IgD-negative memory B cell (primary cell): ENCODE results near the gene BCL2L1. TPM values are rescaled to one million over a fixed set of nuclear protein-coding genes. Genes with fewer than 3 reads are reported as not detected.
A peak's percentile ranks its signal among the peaks of the same experiment; 100 is the strongest.
"Not testable (repeated sequence)": the region's sequence is repeated elsewhere in the genome, so short reads cannot be mapped to it uniquely, and the experiment has no call there.

Experiments
- H3K27ac Mint-ChIP-seq, 3 donors: one replicate each; pipeline ENCODE4 v1.8.0; 2020 to 2022; ENCODE audit warnings: mild to moderate bottlenecking in 3 of 3, mixed read lengths in 3 of 3, moderate library complexity in 1 of 3
- H3K27me3 Mint-ChIP-seq: one replicate; pipeline ENCODE4 v1.8.0; 2021; ENCODE audit warnings: mixed read lengths
- H3K36me3 Mint-ChIP-seq: one replicate; pipeline ENCODE4 v1.8.0; 2020; ENCODE audit warnings: mild to moderate bottlenecking, mixed read lengths
- H3K4me1 Mint-ChIP-seq, 3 donors: one replicate each; pipeline ENCODE4 v1.8.0; 2020 to 2022; ENCODE audit warnings: mixed read lengths in 3 of 3, mild to moderate bottlenecking in 1 of 3
- H3K4me3 Mint-ChIP-seq, 4 donors: one replicate each; pipeline ENCODE4 v1.8.0; 2020 to 2022; ENCODE audit warnings: mild to moderate bottlenecking in 4 of 4, mixed read lengths in 4 of 4, moderate library complexity in 3 of 4
- H3K9me3 Mint-ChIP-seq, 3 donors: one replicate each; pipeline ENCODE4 v1.8.0; 2020 to 2021; ENCODE audit warnings: mixed read lengths in 3 of 3, mild to moderate bottlenecking in 1 of 3
- polyA plus RNA-seq: library from polyadenylated mRNA; unstranded; fragments of 300-500 nt; fragmentation: Illumina TruSeq; gene quantifications from one replicate; pipeline ENCODE4 v1.2.3, GENCODE V29; 2021

The BCL2L1 gene
- polyA plus RNA-seq = 9.8 TPM

GRCh38 chr20:31722257-31723068 lies at the start of gene BCL2L1:
Gene BCL2L1 (minus strand): TSS chr20:31722868. CDS start chr20:31722218, 650 bp downstream.
- Mint-ChIP-seq H3K4me3 (peak within 1 kb of the TSS; percentile 71 to 98 (median 92)), H3K4me1 (peaks cover 42 to 48% (median 44%) of the 10 kb centered on the region in 3 donors), H3K36me3 (peaks cover 5% of the 10 kb centered on the region), H3K27ac (peak within 1 kb of the TSS; percentile 46 to 97 (median 63)), H3K9me3 (no peaks in the 10 kb centered on the region), H3K27me3 (no peaks in the 10 kb centered on the region)

GRCh38 chr20:31770243-31770642 lies 47.6 kb upstream of the BCL2L1 start:
- Mint-ChIP-seq H3K4me1 (peaks cover 0 to 5% (median 0%) of the 10 kb centered on the region in 3 donors), H3K36me3 (no peaks in the 10 kb centered on the region), H3K9me3 (no peaks in the 10 kb centered on the region), H3K27me3 (no peaks in the 10 kb centered on the region), H3K27ac (no peak overlapping the region), H3K4me3 (no peak overlapping the region)

- Mint-ChIP-seq H3K4me3 (no peak overlapping the region), H3K4me1 (peaks cover 0 to 5% (median 0%) of the 10 kb centered on the region in 3 donors), H3K9me3 (no peaks in the 10 kb centered on the region), H3K36me3 (no peaks in the 10 kb centered on the region), H3K27me3 (no peaks in the 10 kb centered on the region), H3K27ac (no peak overlapping the region)
These were observed 47.0 kb upstream of the BCL2L1 start for GRCh38 chr20:31769681-31770080.

DNA sequence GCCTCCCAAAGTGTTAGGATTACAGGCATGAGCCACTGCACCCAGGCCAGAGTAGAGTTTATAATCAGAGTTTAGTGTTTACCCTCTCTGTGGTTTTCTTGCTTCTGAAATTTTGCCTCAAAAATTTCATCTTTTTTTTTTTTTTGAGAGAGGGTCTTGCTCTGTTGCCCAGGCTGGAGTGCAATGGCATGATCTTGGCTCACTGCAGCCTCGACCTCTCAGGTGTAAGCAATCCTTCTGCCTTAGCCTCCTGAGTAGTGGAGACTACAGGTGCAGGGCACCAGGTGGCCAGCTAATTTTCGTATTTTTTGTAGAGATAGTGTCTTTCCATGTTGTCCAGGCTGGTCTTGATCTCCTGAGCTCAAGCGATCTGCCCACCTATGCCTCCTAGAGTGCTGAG lies 45.1 kb upstream of the BCL2L1 start:
- no peak overlapping the region for H3K27ac Mint-ChIP-seq
- H3K27me3 Mint-ChIP-seq = no peaks in the 10 kb centered on the region
- no peak overlapping the region for H3K4me3 Mint-ChIP-seq
- no peaks in the 10 kb centered on the region for H3K9me3 Mint-ChIP-seq
- no peaks in the 10 kb centered on the region for H3K36me3 Mint-ChIP-seq
- peaks cover 0 to 5% (median 0%) of the 10 kb centered on the region in 3 donors for H3K4me1 Mint-ChIP-seq

DNA sequence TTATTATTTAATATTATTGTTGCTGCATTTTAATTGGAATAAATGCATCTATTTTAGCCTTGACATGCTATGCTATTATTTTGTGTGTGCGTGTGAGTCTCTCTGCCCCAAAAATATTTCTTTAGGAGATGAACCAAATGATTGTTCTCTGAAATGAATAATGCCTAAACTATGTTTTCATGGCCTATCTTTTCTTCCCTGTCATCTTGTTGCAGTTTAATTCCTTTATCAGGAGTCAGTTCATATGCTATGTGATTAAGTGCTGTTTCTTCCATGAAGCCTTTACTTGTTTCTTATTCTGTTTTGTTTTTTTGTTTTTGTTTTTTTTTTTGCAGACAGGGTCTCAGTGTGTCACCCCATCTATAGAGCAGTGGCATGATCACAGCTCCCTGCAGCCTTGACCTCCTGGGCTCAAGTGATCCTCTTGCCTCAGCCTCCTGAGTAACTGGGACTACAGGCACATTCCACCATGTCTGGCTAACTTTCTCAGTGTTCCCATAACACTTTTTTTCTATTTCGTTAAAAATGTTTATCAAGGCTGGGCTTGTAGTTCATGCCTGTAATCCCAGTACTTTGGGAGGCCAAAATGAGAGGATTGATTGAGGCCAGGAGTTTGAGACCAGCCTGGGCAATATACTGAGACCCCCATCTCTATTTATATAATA lies 42.1 kb upstream of the BCL2L1 start:
- Mint-ChIP-seq H3K27ac (peak overlapping the region in 1 of 3 donors; percentile 39), H3K4me1 (peaks cover 0 to 2% (median 0%) of the 10 kb centered on the region in 3 donors), H3K27me3 (no peaks in the 10 kb centered on the region)

DNA sequence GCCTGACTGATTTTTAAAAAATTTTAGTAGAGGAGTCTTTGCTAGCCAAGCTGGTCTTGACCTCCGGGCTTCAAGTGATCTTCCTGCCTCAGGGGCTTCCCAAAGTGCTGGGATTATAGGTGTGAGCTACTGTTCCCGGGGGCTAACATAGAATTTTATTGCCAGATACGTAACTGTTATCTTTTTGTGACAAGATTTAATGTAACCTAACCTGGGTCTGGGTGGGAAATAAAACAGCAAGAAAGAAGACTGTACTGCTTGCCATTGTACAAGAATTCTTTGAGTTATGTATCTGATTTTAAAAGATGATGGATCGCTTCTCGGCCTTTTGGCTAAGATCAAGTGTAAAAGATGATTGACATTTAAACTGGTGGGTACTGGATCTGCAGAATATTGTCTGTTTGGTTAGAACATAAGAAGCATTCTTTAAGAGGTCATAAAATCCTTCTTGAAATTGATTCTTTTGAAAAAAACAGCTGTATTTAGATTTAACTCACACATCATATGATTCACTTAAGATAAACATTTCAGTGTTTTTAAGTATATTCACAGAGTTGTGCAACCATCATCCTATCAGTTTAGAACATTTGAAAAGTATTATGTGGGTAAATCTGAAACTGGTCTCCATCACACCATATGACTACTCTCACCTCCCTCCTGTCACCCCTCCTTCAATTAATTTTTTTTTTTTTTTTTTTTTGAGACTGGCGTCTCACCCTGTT lies 38.0 kb upstream of the BCL2L1 start:
- no peaks in the 10 kb centered on the region for H3K27me3 Mint-ChIP-seq
- H3K27ac Mint-ChIP-seq = peak overlapping the region in 1 of 3 donors; percentile 16
- H3K4me3 Mint-ChIP-seq = no peak overlapping the region
- no peaks in the 10 kb centered on the region for H3K9me3 Mint-ChIP-seq
- no peaks in the 10 kb centered on the region for H3K36me3 Mint-ChIP-seq
- H3K4me1 Mint-ChIP-seq = peaks cover 0 to 5% (median 0%) of the 10 kb centered on the region in 3 donors

More for the DNA sequence above, 42.1 kb upstream of the BCL2L1 start:
- Mint-ChIP-seq H3K4me3 (no peak overlapping the region), H3K9me3 (no peaks in the 10 kb centered on the region), H3K36me3 (no peaks in the 10 kb centered on the region)

- Mint-ChIP-seq H3K4me3 (peak overlapping the region in 1 of 4 donors; percentile 10), H3K27ac (no peak overlapping the region), H3K36me3 (no peaks in the 10 kb centered on the region), H3K27me3 (no peaks in the 10 kb centered on the region), H3K4me1 (peaks cover 0 to 5% (median 0%) of the 10 kb centered on the region in 3 donors), H3K9me3 (no peaks in the 10 kb centered on the region)
These were observed 37.3 kb upstream of the BCL2L1 start for GRCh38 chr20:31759836-31760518.

DNA sequence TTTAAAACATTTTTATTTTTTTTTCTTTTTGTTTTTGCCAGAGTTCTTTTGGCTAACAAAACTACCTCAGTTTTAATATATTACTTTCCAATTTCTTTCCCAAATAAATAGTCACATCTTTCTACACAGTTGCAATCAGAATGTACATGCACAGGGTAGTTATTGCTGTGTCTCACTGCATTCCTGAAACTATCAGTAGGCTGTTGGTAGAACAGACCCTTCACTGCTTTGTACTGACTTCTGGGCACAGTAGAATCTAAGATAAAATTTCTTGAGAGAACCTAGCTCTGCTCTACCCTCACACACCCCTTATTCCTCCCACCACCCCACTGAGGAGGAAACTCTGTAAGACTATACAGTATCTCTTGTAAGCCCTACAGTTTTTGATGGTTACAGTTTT lies 36.3 kb upstream of the BCL2L1 start:
- Mint-ChIP-seq H3K9me3 (no peaks in the 10 kb centered on the region), H3K36me3 (no peaks in the 10 kb centered on the region), H3K27me3 (no peaks in the 10 kb centered on the region), H3K4me1 (peaks cover 0 to 5% (median 0%) of the 10 kb centered on the region in 3 donors), H3K27ac (peak overlapping the region in 1 of 3 donors; percentile 57), H3K4me3 (no peak overlapping the region)

GRCh38 chr20:31758521-31758920 lies 35.9 kb upstream of the BCL2L1 start:
- no peaks in the 10 kb centered on the region for H3K27me3 Mint-ChIP-seq
- H3K9me3 Mint-ChIP-seq = no peaks in the 10 kb centered on the region
- H3K4me3 Mint-ChIP-seq = no peak overlapping the region
- H3K36me3 Mint-ChIP-seq = no peaks in the 10 kb centered on the region
- no peak overlapping the region for H3K27ac Mint-ChIP-seq
- H3K4me1 Mint-ChIP-seq = peaks cover 0 to 5% (median 0%) of the 10 kb centered on the region in 3 donors

DNA sequence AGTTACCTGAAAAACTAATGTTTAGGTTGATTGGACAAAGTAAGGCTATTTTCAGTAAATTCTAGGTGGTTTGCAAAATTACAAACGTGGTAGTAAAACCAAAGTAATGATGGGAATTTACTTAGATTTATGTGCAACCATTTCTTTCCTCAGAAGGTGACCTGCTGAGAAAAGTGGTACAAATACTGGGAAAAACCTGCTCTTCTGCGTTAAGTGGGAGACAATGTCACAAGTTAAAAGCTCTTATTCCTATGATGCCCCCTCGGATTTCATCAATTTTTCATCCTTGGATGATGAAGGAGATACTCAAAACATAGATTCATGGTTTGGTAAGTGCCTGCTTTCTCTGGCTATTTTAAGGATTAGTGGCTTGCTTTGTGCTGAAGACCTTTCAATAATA lies 34.6 kb upstream of the BCL2L1 start:
- H3K9me3 Mint-ChIP-seq = no peaks in the 10 kb centered on the region

DNA sequence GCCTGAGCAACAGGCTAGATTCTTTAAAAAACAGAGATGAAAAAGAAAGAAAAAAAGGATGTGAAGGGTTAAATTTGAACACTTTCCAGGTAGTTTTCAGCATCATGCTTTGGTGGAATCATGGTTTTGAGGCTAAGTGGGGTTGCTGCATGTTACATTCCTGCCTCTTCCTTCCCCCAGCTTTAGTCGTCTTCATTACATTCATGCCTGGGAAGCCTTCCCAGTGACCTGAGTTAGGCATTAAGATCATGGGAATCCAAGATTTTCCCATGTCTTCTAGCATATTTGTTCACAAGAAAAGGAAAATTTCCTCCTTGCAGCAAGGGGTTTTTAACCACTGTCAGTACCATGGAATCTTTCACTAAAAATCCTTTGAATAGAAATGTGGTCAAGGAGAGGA lies 28.5 kb upstream of the BCL2L1 start:
- H3K36me3 Mint-ChIP-seq = no peaks in the 10 kb centered on the region
- H3K9me3 Mint-ChIP-seq = no peaks in the 10 kb centered on the region
- H3K4me1 Mint-ChIP-seq = peaks cover 2 to 9% (median 2%) of the 10 kb centered on the region in 3 donors
- no peak overlapping the region for H3K4me3 Mint-ChIP-seq
- H3K27me3 Mint-ChIP-seq = no peaks in the 10 kb centered on the region
- no peak overlapping the region for H3K27ac Mint-ChIP-seq

More for the DNA sequence above, 34.6 kb upstream of the BCL2L1 start:
- Mint-ChIP-seq H3K4me3 (no peak overlapping the region), H3K27ac (peak overlapping the region in 1 of 3 donors; percentile 10), H3K27me3 (no peaks in the 10 kb centered on the region), H3K4me1 (peaks cover 0 to 5% (median 2%) of the 10 kb centered on the region in 3 donors), H3K36me3 (no peaks in the 10 kb centered on the region)

GRCh38 chr20:31749223-31749622 lies 26.6 kb upstream of the BCL2L1 start:
- H3K4me1 Mint-ChIP-seq = peaks cover 2 to 5% (median 3%) of the 10 kb centered on the region in 3 donors
- H3K9me3 Mint-ChIP-seq = no peaks in the 10 kb centered on the region
- no peaks in the 10 kb centered on the region for H3K27me3 Mint-ChIP-seq
- no peak overlapping the region for H3K4me3 Mint-ChIP-seq
- H3K36me3 Mint-ChIP-seq = no peaks in the 10 kb centered on the region
- no peak overlapping the region for H3K27ac Mint-ChIP-seq

GRCh38 chr20:31747640-31748039 lies 25.0 kb upstream of the BCL2L1 start:
- H3K36me3 Mint-ChIP-seq = no peaks in the 10 kb centered on the region
- H3K27ac Mint-ChIP-seq = no peak overlapping the region
- no peaks in the 10 kb centered on the region for H3K9me3 Mint-ChIP-seq
- H3K27me3 Mint-ChIP-seq = no peaks in the 10 kb centered on the region
- H3K4me1 Mint-ChIP-seq = peaks cover 1 to 5% (median 2%) of the 10 kb centered on the region in 3 donors
- H3K4me3 Mint-ChIP-seq = peak overlapping the region in 1 of 4 donors; percentile 61

DNA sequence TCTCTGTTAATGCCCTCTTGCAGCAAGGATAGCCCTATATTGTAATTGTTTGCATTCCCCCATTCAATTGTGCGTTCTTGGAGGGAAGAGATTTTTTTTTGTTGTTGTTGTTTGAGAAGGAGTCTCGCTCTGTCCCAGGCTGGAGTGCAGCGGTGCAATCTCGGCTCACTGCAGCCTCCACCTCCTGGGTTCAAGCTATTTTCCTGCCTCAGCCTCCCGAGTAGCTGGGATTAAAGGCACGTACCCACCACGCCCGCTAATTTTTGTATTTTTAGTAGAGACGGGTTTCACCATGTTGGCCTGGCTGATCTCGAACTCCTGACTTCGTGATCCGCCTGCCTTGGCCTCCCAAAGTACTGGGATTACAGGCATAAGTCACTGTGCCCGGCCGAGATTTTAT lies 24.4 kb upstream of the BCL2L1 start:
- H3K27ac Mint-ChIP-seq, H3K9me3 Mint-ChIP-seq, H3K36me3 Mint-ChIP-seq, H3K4me3 Mint-ChIP-seq, H3K4me1 Mint-ChIP-seq, H3K27me3 Mint-ChIP-seq: not testable (repeated sequence)
